ENCODE results near the gene APOM. TPM values are rescaled to one million over a fixed set of nuclear protein-coding genes. Genes with fewer than 3 reads are reported as not detected.

APOM gene
- total RNA-seq, 1 donor from 2014 or later: 2.6 TPM

DNA sequence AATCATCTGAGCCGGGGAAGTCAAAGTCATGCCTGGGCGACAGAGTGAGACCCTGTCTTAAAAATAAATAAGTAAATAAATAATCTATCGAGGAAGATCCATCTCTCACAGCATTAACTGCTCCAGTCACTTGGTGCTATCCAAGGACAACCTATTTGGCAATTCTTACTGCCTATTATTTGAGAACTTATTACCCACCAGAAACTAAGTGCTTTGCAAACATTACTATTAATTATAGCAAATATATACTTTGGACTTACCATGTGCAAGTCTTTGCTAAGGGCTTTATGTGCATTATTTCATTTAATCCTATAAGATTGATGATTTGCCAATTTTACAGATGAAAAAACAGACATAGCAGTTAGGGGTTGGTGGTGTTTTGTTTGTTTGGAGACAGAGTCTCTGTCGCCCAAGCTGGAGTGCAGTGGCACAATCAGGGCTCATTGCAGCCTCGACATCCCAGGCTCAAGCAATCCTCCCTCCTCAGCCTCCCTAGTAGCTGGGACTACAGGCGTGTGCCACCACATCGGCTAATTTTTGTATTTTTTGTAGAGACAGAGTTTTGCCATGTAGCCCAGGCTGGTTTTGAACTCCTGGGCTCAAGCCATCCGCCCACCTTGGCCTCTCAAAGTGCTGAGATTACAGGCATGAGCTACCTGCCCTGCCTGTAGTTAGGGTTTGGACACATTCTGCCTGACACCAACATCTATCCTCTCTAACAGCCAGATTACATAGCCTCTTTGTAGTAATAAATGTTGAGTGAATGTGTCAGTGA lies 933 bp upstream of the APOM start:
- no peak for DNase-seq
- TF ChIP-seq, protein P1, sequence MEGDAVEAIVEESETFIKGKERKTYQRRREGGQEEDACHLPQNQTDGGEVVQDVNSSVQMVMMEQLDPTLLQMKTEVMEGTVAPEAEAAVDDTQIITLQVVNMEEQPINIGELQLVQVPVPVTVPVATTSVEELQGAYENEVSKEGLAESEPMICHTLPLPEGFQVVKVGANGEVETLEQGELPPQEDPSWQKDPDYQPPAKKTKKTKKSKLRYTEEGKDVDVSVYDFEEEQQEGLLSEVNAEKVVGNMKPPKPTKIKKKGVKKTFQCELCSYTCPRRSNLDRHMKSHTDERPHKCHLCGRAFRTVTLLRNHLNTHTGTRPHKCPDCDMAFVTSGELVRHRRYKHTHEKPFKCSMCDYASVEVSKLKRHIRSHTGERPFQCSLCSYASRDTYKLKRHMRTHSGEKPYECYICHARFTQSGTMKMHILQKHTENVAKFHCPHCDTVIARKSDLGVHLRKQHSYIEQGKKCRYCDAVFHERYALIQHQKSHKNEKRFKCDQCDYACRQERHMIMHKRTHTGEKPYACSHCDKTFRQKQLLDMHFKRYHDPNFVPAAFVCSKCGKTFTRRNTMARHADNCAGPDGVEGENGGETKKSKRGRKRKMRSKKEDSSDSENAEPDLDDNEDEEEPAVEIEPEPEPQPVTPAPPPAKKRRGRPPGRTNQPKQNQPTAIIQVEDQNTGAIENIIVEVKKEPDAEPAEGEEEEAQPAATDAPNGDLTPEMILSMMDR (IDR thresholded peaks at IDR 0.05): no peak
- H3K4me1 ChIP-seq: peaks cover 38% of the 10 kb centered on the region
- ATAC-seq: no peak
- no peaks in the 10 kb centered on the region for H3K27me3 ChIP-seq
- H3K36me3 ChIP-seq: peaks cover 29% of the 10 kb centered on the region
- H3K4me3 ChIP-seq: no peak overlapping the region
- H3K9me3 ChIP-seq: no peaks in the 10 kb centered on the region
- H3K27ac ChIP-seq: no peak overlapping the region
- intact Hi-C loops (cut with DNase I): no loop called here

DNA sequence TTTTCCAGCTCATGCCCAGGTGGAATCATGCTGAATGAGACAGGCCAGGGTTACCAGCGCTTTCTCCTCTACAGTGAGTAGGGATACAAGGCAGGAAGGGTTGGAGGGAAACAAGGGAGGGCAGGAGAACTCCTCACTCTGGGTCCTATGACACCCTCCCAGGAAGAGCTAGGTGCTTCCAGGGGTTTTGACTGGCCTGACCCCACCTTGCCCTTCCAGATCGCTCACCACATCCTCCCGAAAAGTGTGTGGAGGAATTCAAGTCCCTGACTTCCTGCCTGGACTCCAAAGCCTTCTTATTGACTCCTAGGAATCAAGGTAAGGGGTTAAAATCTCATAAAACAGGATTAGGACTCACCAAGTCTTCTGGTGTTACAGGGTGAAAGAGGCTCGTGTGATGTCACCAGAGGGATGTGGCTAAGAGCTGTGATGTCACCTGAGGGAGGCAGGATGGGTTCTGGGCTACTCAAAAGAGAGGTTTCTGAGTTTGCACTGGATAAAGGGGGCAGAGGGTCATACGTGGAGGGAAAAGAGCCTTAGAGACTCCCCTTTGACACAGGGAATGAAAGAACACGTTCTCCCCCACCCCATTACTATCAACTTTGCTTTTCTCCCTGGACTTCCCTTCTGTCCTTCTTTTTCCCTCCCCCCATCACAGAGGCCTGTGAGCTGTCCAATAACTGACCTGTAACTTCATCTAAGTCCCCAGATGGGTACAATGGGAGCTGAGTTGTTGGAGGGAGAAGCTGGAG lies 1.9 kb downstream of the APOM start:
- Histone ChIP-seq H3K27ac (no peak overlapping the region), H3K9me3 (no peaks in the 10 kb centered on the region), H3K4me3 (no peak overlapping the region), H3K36me3 (peaks cover 34% of the 10 kb centered on the region), H3K4me1 (peaks cover 32% of the 10 kb centered on the region), H3K27me3 (no peaks in the 10 kb centered on the region)
- TF ChIP-seq, protein P1 (IDR thresholded peaks at IDR 0.05): no peak
- DNase-seq (no peak), ATAC-seq (no peak)
- intact Hi-C loops (cut with DNase I): no loop called here

DNA sequence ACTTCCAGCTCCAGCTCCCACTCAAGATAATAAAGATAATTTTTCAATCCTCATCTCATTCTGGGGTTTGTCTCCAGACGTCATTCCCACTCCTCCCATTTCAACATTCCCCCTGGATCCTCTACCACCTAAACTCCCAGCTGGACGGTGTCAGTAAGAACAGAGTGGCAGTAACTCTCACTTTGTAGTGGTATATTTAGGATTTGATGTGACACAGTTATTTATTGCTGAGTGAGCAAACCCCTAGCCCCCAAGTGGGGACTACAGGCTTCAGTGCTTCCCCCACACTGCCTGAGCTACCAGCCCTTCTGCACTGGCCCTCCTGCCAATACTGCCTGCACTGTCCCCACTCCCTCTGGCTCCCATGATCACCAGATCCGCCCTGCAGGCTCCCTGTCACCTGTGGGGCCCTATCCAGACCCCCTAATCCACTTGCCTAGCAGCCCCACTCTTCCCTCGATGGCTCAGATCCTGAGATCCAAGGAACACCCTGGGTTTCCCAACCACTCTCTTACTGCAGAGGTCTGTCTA lies 2.5 kb downstream of the APOM start:
- ATAC-seq: no peak
- H3K36me3 ChIP-seq: peaks cover 36% of the 10 kb centered on the region
- peaks cover 38% of the 10 kb centered on the region for H3K4me1 ChIP-seq
- TF ChIP-seq, protein P1 (IDR thresholded peaks at IDR 0.05): no peak
- no peak for DNase-seq
- H3K27ac ChIP-seq: no peak overlapping the region
- no peaks in the 10 kb centered on the region for H3K27me3 ChIP-seq
- no peak overlapping the region for H3K4me3 ChIP-seq
- no peaks in the 10 kb centered on the region for H3K9me3 ChIP-seq
- intact Hi-C loops (cut with DNase I): no loop called here

- Histone ChIP-seq H3K9me3 (no peaks in the 10 kb centered on the region), H3K4me3 (peak overlapping the region; percentile 80), H3K36me3 (peaks cover 40% of the 10 kb centered on the region), H3K4me1 (peaks cover 43% of the 10 kb centered on the region), H3K27me3 (no peaks in the 10 kb centered on the region), H3K27ac (peak overlapping the region; percentile 82)
- TF ChIP-seq, protein P1 (IDR thresholded peaks at IDR 0.05): no peak
- ATAC-seq (no peak), DNase-seq (no peak)
- intact Hi-C loops (cut with DNase I): no loop called here
These were observed 3.4 kb downstream of the APOM start for GRCh38 chr6:31658983-31659648.

DNA sequence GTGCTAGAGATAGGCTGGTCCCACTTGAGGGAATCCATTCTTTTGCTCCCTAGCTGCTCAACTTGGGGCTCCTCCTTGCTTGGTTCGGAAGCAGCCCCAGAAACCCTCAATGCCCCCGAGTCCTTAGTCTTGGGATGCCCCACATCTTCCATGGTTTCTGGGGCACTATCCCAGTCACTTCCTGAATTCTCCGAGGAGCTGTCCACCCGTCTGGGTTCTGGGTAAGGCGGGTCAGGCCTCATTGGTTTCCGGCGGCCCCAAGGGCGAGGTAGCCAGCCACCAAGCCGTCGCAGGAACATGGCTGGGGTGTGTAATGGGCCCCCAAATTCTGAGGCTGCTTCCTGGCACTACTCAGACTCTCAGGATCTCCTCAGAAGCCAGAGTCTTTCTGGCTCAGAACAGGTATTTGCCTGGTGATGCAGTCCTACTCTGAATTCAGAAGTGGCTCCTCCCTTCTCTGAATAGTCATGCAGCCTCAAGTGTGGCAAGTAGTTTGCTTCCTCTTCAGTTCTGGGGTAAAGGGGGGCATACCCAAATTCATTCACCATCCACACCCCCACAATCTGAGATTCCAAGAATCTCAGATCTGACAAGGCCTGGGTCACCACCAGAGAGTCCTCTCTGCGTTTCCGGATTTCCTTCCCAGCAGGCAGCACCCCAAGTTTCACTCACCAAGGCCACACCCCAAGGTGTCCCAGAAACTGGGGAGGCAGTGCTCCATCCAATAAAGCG lies 4.1 kb downstream of the APOM start:
- TF ChIP-seq, protein P1 (IDR thresholded peaks at IDR 0.05): no peak
- H3K9me3 ChIP-seq: no peaks in the 10 kb centered on the region
- intact Hi-C loops (cut with DNase I): no loop called here
- H3K27me3 ChIP-seq: no peaks in the 10 kb centered on the region
- peaks cover 40% of the 10 kb centered on the region for H3K36me3 ChIP-seq
- ATAC-seq (peak; percentile 52), DNase-seq (no peak)
- peak overlapping the region; percentile 80 for H3K4me3 ChIP-seq
- peak overlapping the region; percentile 82 for H3K27ac ChIP-seq
- H3K4me1 ChIP-seq: peaks cover 46% of the 10 kb centered on the region

Measured in upper lobe of right lung (tissue), 1 donor.